Glutamatergic neuron (in vitro differentiated cells): ENCODE data around the gene BID. TPM values are rescaled to one million over a fixed set of nuclear protein-coding genes. Genes with fewer than 3 reads are reported as not detected.

Source experiments
- DNase-seq: peaks from one replicate; pipeline ENCODE4 v3.0.0; 2022
- H3K27ac Mint-ChIP-seq: one replicate; pipeline ENCODE4 v1.8.0; 2020; ENCODE audit warnings: mild to moderate bottlenecking, mixed read lengths, inconsistent platforms; ENCODE audit not compliant: unreplicated experiment
- H3K27me3 Mint-ChIP-seq: one replicate; pipeline ENCODE4 v1.8.0; 2020; ENCODE audit warnings: mild to moderate bottlenecking, moderate library complexity, mixed read lengths, inconsistent platforms; ENCODE audit not compliant: unreplicated experiment
- H3K36me3 Mint-ChIP-seq: one replicate; pipeline ENCODE4 v1.8.0; 2020; ENCODE audit warnings: mild to moderate bottlenecking, mixed read lengths, inconsistent platforms; ENCODE audit not compliant: unreplicated experiment
- H3K4me1 Mint-ChIP-seq: one replicate; pipeline ENCODE4 v1.8.0; 2020; ENCODE audit warnings: mild to moderate bottlenecking, low read depth, mixed read lengths, inconsistent platforms; ENCODE audit not compliant: unreplicated experiment
- H3K4me3 Mint-ChIP-seq: one replicate; pipeline ENCODE4 v1.8.0; 2020; ENCODE audit warnings: mild to moderate bottlenecking, mixed read lengths, inconsistent platforms; ENCODE audit not compliant: unreplicated experiment
- H3K9me3 Mint-ChIP-seq: one replicate; pipeline ENCODE4 v1.8.0; 2020; ENCODE audit warnings: mild to moderate bottlenecking, moderate library complexity, mixed read lengths, inconsistent platforms; ENCODE audit not compliant: unreplicated experiment
- CTCF ChIP-seq: fragments of 200-600 bp; sonication (generic); IDR thresholded peaks from one replicate; pipeline ENCODE4 v1.5.0; 2021; ENCODE audit not compliant: partially characterized antibody, unreplicated experiment
- total RNA-seq: library from RNA; stranded (reverse); fragmentation: NEBNext Ultra II Directional; extraction: Animal tissue kit (Norgen Biotek cat#: 25700); gene quantifications from one replicate; pipeline ENCODE4 v1.2.1, GENCODE V29; 2021; ENCODE audit not compliant: unreplicated experiment

Gene BID
- total RNA-seq, 1 donor from 2014 or later = 18.5 TPM

GRCh38 chr22:17808693-17809403 is 34.6 kb upstream of the BID start:
- Mint-ChIP-seq H3K27me3 (peaks cover 5% of the 10 kb centered on the region), H3K36me3 (no peaks in the 10 kb centered on the region), H3K4me1 (peaks cover 2% of the 10 kb centered on the region), H3K9me3 (peaks cover 8% of the 10 kb centered on the region), H3K4me3 (no peak overlapping the region), H3K27ac (no peak overlapping the region)
- TF ChIP-seq CTCF = no peak
- DNase-seq = no peak

GRCh38 chr22:17807578-17808410 is 33.5 kb upstream of the BID start:
- no peak for DNase-seq
- no peaks in the 10 kb centered on the region for H3K36me3 Mint-ChIP-seq
- H3K4me3 Mint-ChIP-seq = no peak overlapping the region
- H3K27ac Mint-ChIP-seq = peak overlapping the region; percentile 4
- peaks cover 2% of the 10 kb centered on the region for H3K4me1 Mint-ChIP-seq
- TF ChIP-seq CTCF = no peak
- H3K27me3 Mint-ChIP-seq = peaks cover 5% of the 10 kb centered on the region
- peaks cover 8% of the 10 kb centered on the region for H3K9me3 Mint-ChIP-seq

- Mint-ChIP-seq H3K27me3 (peaks cover 8% of the 10 kb centered on the region), H3K9me3 (peaks cover 8% of the 10 kb centered on the region), H3K4me3 (no peak overlapping the region), H3K27ac (peak overlapping the region; percentile 4), H3K36me3 (peaks cover 7% of the 10 kb centered on the region), H3K4me1 (peaks cover 2% of the 10 kb centered on the region)
- TF ChIP-seq CTCF = no peak
- DNase-seq = no peak
Measured at GRCh38 chr22:17807086-17807485, 32.8 kb upstream of the BID start.

- no peak for DNase-seq
- no peak for TF ChIP-seq CTCF
- H3K27me3 Mint-ChIP-seq = peaks cover 7% of the 10 kb centered on the region
- peaks cover 7% of the 10 kb centered on the region for H3K36me3 Mint-ChIP-seq
- H3K9me3 Mint-ChIP-seq = peaks cover 8% of the 10 kb centered on the region
- H3K4me3 Mint-ChIP-seq = no peak overlapping the region
- H3K27ac Mint-ChIP-seq = no peak overlapping the region
- peaks cover 2% of the 10 kb centered on the region for H3K4me1 Mint-ChIP-seq
Measured at GRCh38 chr22:17806437-17806836, 32.2 kb upstream of the BID start.
